K562 (cell line): ENCODE measurements around the gene PPARGC1A. TPM values are rescaled to one million over a fixed set of nuclear protein-coding genes. Genes with fewer than 3 reads are reported as not detected.

Experiments used
- ATAC-seq: fragments of 200-7000 bp; cut with Tn5 transposase; 3 replicates; pipeline ENCODE4 v1.9.1; 2020; ENCODE audit warnings: moderate library complexity
- BruUV-seq: library from RNA; stranded (reverse); fragments of 400-500 nt; replicated peaks from 2 replicates; lab custom pipeline; 2021; lab: Mats Ljungman, UMichigan
- CTCF ChIA-PET: fragments of 300-600 bp; formaldehyde crosslinking; extraction: SDS; loops from one replicate; lab custom pipeline; 2021; ENCODE audit warnings: low intra/inter-chr PET ratio; lab: Yijun Ruan, JAX
- POLR2A ChIA-PET: fragments of 300-600, 350-650 bp; sonication (Branson Sonifier 250); formaldehyde crosslinking; extraction: SDS; loops from one replicate; lab custom pipeline; 2021; ENCODE audit warnings: antibody characterized with exemption, inconsistent platforms; lab: Yijun Ruan, JAX
- DNase-seq, 4 experiments: peaks; one replicate each; pipeline versions ENCODE4 v3.0.0 to v3.0.0-alpha.2; 2011 to 2018; ENCODE audit warnings: low spot score in 3 of 4, mixed read lengths in 3 of 4; ENCODE audit errors: extremely low read depth in 1 of 4
- FAIRE-seq: peaks from 2 replicates; lab custom pipeline; 2011; peaks lifted over from hg19 to GRCh38; lab: Jason Lieb, UNC
- H2AFZ ChIP-seq: 2 replicates; pipeline ENCODE4 v1.6.0; 2011; ENCODE audit warnings: low read depth, low read length, control low read depth, inconsistent platforms
- H3K27ac ChIP-seq: fragments of 200-600 bp; 3 replicates; pipeline ENCODE4 v1.8.0; 2011; ENCODE audit warnings: low read depth, mild to moderate bottlenecking, control low read depth, inconsistent platforms, low read length, moderate library complexity, mixed read lengths; ENCODE audit errors: extremely low read depth
- H3K27me3 ChIP-seq, 2 experiments: fragments of 300-600 bp in 1 of 2; 2 replicates in 1 of 2; 3 replicates in 1 of 2; pipeline versions ENCODE4 v1.6.0 to v1.8.0; 2011; ENCODE audit warnings: inconsistent platforms in 2 of 2, low read length in 2 of 2, mild to moderate bottlenecking in 1 of 2, mixed read lengths in 1 of 2, moderate library complexity in 1 of 2; ENCODE audit not compliant: control insufficient read depth in 2 of 2, insufficient read depth in 2 of 2
- H3K36me3 ChIP-seq: fragments of 300-600 bp; 3 replicates; pipeline ENCODE4 v1.8.0; 2011; ENCODE audit warnings: mild to moderate bottlenecking, low read length, inconsistent platforms; ENCODE audit not compliant: control insufficient read depth, insufficient read depth
- H3K4me1 ChIP-seq, 2 experiments: fragments of 200-600 bp in 1 of 2; replicated peaks in 1 of 2; 2 replicates in 1 of 2; 3 replicates in 1 of 2; pipeline versions ENCODE4 v1.5.1 to v1.8.0; 2011; ENCODE audit warnings: inconsistent platforms in 2 of 2, low read length in 2 of 2, mild to moderate bottlenecking in 1 of 2, mixed read lengths in 1 of 2, moderate library complexity in 1 of 2; ENCODE audit not compliant: control insufficient read depth in 2 of 2, insufficient read depth in 2 of 2
- H3K4me2 ChIP-seq: 2 replicates; pipeline ENCODE4 v1.6.1; 2011; ENCODE audit warnings: low read length, control low read depth, inconsistent platforms, mixed read lengths; ENCODE audit not compliant: insufficient read depth
- H3K4me3 ChIP-seq: fragments of 200-600 bp; sonication (generic), shearing (Covaris generic); 2 replicates; pipeline ENCODE4 v1.5.1; 2016; ENCODE audit warnings: control low read depth, inconsistent platforms
- H3K79me2 ChIP-seq: fragments of 200-600 bp; 3 replicates; pipeline ENCODE4 v1.8.0; 2011; ENCODE audit warnings: low read length, inconsistent platforms; ENCODE audit not compliant: control insufficient read depth, insufficient read depth
- H3K9ac ChIP-seq, 2 experiments: 2 replicates each; pipeline versions ENCODE4 v1.6.0 to v1.6.1; 2011; ENCODE audit warnings: low read depth in 2 of 2, low read length in 2 of 2, control low read depth in 1 of 2, inconsistent platforms in 1 of 2, mild to moderate bottlenecking in 1 of 2, mixed read lengths in 1 of 2; ENCODE audit not compliant: insufficient read depth in 1 of 2
- H3K9me1 ChIP-seq: one replicate; pipeline ENCODE4 v1.6.0; 2011; ENCODE audit warnings: inconsistent platforms, mild to moderate bottlenecking, low read length, moderate library complexity; ENCODE audit not compliant: control insufficient read depth, insufficient read depth
- H3K9me3 ChIP-seq: replicated peaks from 2 replicates; pipeline ENCODE4 v1.5.1; 2011; ENCODE audit warnings: low read depth, low read length, inconsistent platforms; ENCODE audit not compliant: control insufficient read depth, insufficient read depth
- H4K20me1 ChIP-seq: replicated peaks from 2 replicates; pipeline ENCODE4 v1.6.1; 2011; ENCODE audit warnings: low read length, inconsistent platforms, mixed read lengths; ENCODE audit not compliant: control insufficient read depth, insufficient read depth
- DMBX1 ChIP-seq: fragments of 250-450 bp; sonication (Bioruptor Pico); IDR thresholded peaks from 2 replicates; pipeline ENCODE4 v1.8.0; 2022; ENCODE audit warnings: inconsistent platforms, mild to moderate bottlenecking, moderate library complexity, borderline replicate concordance
- GABPB2 ChIP-seq: fragments of 250-450 bp; sonication (Bioruptor Pico); conservative IDR thresholded peaks from 2 replicates; pipeline ENCODE4 v1.5.1; 2021; ENCODE audit warnings: mild to moderate bottlenecking
- NFXL1 ChIP-seq: fragments of 450-650 bp; formaldehyde crosslinking; IDR thresholded peaks from 2 replicates; pipeline ENCODE4 v1.4.0; 2021; ENCODE audit warnings: mild to moderate bottlenecking
- POLR2B ChIP-seq: fragments of 450-650 bp; IDR thresholded peaks from 2 replicates; pipeline ENCODE4 v1.6.1; 2018; ENCODE audit warnings: low read depth; ENCODE audit not compliant: partially characterized antibody
- SMAD4 ChIP-seq: fragments of 250-450 bp; sonication (Bioruptor Pico); conservative IDR thresholded peaks from 2 replicates; pipeline ENCODE4 v1.8.0; 2021; ENCODE audit warnings: inconsistent platforms, mild to moderate bottlenecking, moderate library complexity
- STAG1 ChIP-seq: sonication (generic); formaldehyde crosslinking; IDR thresholded peaks from 2 replicates; pipeline ENCODE4 v1.5.0; 2020; ENCODE audit warnings: missing genetic modification reagents, borderline replicate concordance
- TRIM28 ChIP-seq: fragments of 450-650 bp; IDR thresholded peaks from 2 replicates; pipeline ENCODE4 v1.6.1; 2017
- ZNF165 ChIP-seq: fragments of 250-450 bp; sonication (Bioruptor Pico); IDR thresholded peaks from 2 replicates; pipeline ENCODE4 v1.4.0; 2020; ENCODE audit warnings: borderline replicate concordance
- ZNF232 ChIP-seq: sonication (generic); formaldehyde crosslinking; IDR thresholded peaks from 2 replicates; pipeline ENCODE4 v1.8.0; 2022; ENCODE audit warnings: mild to moderate bottlenecking, missing genetic modification reagents
- ZNF695 ChIP-seq: fragments of 450-650 bp; formaldehyde crosslinking; IDR thresholded peaks from 2 replicates; pipeline ENCODE4 v1.4.0; 2020; ENCODE audit warnings: mild to moderate bottlenecking, moderate library complexity
- WGBS: fragments of 100-300 bp; shearing (Covaris generic); methylation state at CpG from one replicate; pipeline ENCODE4 v1.1.6; 2016; ENCODE audit warnings: low coverage, mixed read lengths; ENCODE audit not compliant: insufficient coverage; ENCODE audit errors: missing lambda C conversion rate; 5-methylcytosine and 5-hydroxymethylcytosine counted together
- in situ Hi-C: fragments of 300-500 bp; cut with MboI; formaldehyde crosslinking; loops from 4 replicates; pipeline ENCODE4 v1.15.0; 2018; ENCODE audit warnings: inconsistent platforms, mixed read lengths
- intact Hi-C: fragments of 100-400 bp; cut with micrococcal nuclease; formaldehyde crosslinking; loops from 2 replicates; pipeline ENCODE4 v1.14.2; 2022
- polyA plus RNA-seq, 8 experiments: library from polyadenylated mRNA; depleted of rRNA in 4 of 8; stranded (reverse) in 5 of 8; unstranded in 3 of 8; fragments of >200 nt; fragmentation: Nextera tagmentation in 2 of 8; fragmentation: Illumina TruSeq in 1 of 8; extraction: Ambion mirVana in 2 of 8; extraction: Trizol in 1 of 8; gene quantifications; 2 replicates each; pipeline versions ENCODE4 v1.2.1 to v1.2.3, GENCODE V29; 2011 to 2014; ENCODE audit warnings: inconsistent platforms in 1 of 8, missing spikeins in 1 of 8
- total RNA-seq, 7 experiments: library from RNA; depleted of rRNA in 6 of 7; stranded (reverse); fragments of >200 nt in 6 of 7; fragmentation: Illumina TruSeq in 2 of 7; extraction: Trizol in 2 of 7; gene quantifications; 2 replicates each; pipeline versions ENCODE4 v1.2.1 to v1.2.3, GENCODE V29; 2011 to 2021; ENCODE audit warnings: low replicate concordance in 1 of 7
- TF ChIP-seq, protein P1 (sequence below): fragments of 450-650 bp; IDR thresholded peaks from 2 replicates; pipeline ENCODE4 v1.6.1; 2016; ENCODE audit warnings: antibody characterized with exemption
- TF ChIP-seq, protein P2 (sequence below): fragments of 450-650 bp; conservative IDR thresholded peaks from 2 replicates; pipeline ENCODE4 v1.6.1; 2016; ENCODE audit warnings: missing genetic modification characterization, low read depth, mild to moderate bottlenecking, missing compliant biosample characterization, moderate library complexity
- TF ChIP-seq, protein P3 (sequence below): fragments of 450-650 bp; formaldehyde crosslinking; IDR thresholded peaks from 2 replicates; pipeline ENCODE4 v1.4.0; 2020; ENCODE audit warnings: mild to moderate bottlenecking
- TF ChIP-seq, protein P4 (sequence below), 3 experiments: fragments of 200-800 bp in 1 of 3; fragments of 250-450 bp in 1 of 3; fragments of 450-650 bp in 1 of 3; sonication (Bioruptor Pico) in 1 of 3; sonication (Bioruptor generic) in 1 of 3; formaldehyde crosslinking in 1 of 3; IDR thresholded peaks; 2 replicates each; pipeline versions ENCODE4 v1.6.1 to v1.8.0; 2016 to 2022; ENCODE audit warnings: mild to moderate bottlenecking in 2 of 3, missing genetic modification characterization in 2 of 3, missing compliant biosample characterization in 1 of 3, moderate library complexity in 1 of 3
- TF ChIP-seq, protein P5 (sequence below): fragments of 450-650 bp; IDR thresholded peaks from 2 replicates; pipeline ENCODE4 v1.6.1; 2018; ENCODE audit warnings: mild to moderate bottlenecking, low read depth; ENCODE audit not compliant: partially characterized antibody

PPARGC1A gene
- total and polyA plus RNA-seq, 9 of the 15 experiments (the other 6 are each of a cell fraction or from before 2014, with no cell fraction given) = 0.02 TPM; not detected in 8

DNA sequence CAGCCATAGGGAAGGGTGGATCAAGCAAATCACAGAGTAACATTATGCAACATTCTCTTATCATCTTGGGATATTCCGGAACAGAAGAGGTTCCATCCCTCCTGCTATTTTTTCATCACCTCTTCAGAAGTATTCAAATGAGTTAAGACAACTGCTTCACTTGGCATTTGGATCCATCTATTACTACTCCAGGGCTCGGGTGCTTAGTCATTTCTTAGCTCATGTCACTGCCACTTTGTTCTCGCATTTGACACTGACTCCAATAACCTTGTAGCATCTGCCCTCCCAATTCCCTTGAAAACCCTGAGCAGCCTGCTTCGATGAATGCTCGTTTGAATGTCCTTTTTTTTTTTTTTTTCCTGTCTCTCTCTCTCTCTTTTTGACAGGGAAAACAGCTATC, 114.9 kb downstream of the PPARGC1A start:
- H3K27ac ChIP-seq = no peak overlapping the region
- no peak overlapping the region for H2AFZ ChIP-seq
- in situ Hi-C loops = no loop called here
- ChIA-PET CTCF (no interaction called here), POLR2A (no interaction called here)
- intact Hi-C loops = no loop called here
- DNase-seq (no peak), ATAC-seq (no peak), FAIRE-seq (no peak)
- no peaks in the 10 kb centered on the region for H3K79me2 ChIP-seq
- BruUV-seq = no TSS peak
- no peak overlapping the region for H3K4me2 ChIP-seq
- no peaks in the 10 kb centered on the region for H3K27me3 ChIP-seq
- no peak overlapping the region for H3K9ac ChIP-seq
- H3K9me1 ChIP-seq = no peaks in the 10 kb centered on the region
- 2% methylated on average over 5 of the region's 5 CpGs for WGBS
- H4K20me1 ChIP-seq = no peaks in the 10 kb centered on the region
- H3K36me3 ChIP-seq = no peaks in the 10 kb centered on the region
- no peaks in the 10 kb centered on the region for H3K4me1 ChIP-seq
- no peak overlapping the region for H3K4me3 ChIP-seq
- H3K9me3 ChIP-seq = no peaks in the 10 kb centered on the region
- TF ChIP-seq, protein P1, sequence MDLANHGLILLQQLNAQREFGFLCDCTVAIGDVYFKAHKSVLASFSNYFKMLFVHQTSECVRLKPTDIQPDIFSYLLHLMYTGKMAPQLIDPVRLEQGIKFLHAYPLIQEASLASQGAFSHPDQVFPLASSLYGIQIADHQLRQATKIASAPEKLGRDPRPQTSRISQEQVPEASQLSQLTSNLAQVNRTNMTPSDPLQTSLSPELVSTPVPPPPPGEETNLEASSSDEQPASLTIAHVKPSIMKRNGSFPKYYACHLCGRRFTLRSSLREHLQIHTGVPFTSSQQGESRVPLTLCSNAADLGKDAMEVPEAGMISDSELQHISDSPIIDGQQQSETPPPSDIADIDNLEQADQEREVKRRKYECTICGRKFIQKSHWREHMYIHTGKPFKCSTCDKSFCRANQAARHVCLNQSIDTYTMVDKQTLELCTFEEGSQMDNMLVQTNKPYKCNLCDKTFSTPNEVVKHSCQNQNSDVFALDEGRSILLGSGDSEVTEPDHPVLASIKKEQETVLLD = no peak
- TF ChIP-seq STAG1 (CRISPR knock-in tag) (no peak), SMAD4 (CRISPR knock-in tag) (no peak), POLR2B (no peak), DMBX1 (CRISPR knock-in tag) (no peak), ZNF695 (CRISPR knock-in tag) (no peak), TRIM28 (no peak), ZNF165 (CRISPR knock-in tag) (no peak), ZNF232 (CRISPR knock-in tag) (no peak), GABPB2 (no peak), NFXL1 (no peak)
- TF ChIP-seq, protein P2, sequence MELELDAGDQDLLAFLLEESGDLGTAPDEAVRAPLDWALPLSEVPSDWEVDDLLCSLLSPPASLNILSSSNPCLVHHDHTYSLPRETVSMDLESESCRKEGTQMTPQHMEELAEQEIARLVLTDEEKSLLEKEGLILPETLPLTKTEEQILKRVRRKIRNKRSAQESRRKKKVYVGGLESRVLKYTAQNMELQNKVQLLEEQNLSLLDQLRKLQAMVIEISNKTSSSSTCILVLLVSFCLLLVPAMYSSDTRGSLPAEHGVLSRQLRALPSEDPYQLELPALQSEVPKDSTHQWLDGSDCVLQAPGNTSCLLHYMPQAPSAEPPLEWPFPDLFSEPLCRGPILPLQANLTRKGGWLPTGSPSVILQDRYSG = no peak
- TF ChIP-seq, protein P3, sequence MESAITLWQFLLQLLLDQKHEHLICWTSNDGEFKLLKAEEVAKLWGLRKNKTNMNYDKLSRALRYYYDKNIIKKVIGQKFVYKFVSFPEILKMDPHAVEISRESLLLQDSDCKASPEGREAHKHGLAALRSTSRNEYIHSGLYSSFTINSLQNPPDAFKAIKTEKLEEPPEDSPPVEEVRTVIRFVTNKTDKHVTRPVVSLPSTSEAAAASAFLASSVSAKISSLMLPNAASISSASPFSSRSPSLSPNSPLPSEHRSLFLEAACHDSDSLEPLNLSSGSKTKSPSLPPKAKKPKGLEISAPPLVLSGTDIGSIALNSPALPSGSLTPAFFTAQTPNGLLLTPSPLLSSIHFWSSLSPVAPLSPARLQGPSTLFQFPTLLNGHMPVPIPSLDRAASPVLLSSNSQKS (CRISPR knock-in tag) = no peak
- TF ChIP-seq, protein P4, sequence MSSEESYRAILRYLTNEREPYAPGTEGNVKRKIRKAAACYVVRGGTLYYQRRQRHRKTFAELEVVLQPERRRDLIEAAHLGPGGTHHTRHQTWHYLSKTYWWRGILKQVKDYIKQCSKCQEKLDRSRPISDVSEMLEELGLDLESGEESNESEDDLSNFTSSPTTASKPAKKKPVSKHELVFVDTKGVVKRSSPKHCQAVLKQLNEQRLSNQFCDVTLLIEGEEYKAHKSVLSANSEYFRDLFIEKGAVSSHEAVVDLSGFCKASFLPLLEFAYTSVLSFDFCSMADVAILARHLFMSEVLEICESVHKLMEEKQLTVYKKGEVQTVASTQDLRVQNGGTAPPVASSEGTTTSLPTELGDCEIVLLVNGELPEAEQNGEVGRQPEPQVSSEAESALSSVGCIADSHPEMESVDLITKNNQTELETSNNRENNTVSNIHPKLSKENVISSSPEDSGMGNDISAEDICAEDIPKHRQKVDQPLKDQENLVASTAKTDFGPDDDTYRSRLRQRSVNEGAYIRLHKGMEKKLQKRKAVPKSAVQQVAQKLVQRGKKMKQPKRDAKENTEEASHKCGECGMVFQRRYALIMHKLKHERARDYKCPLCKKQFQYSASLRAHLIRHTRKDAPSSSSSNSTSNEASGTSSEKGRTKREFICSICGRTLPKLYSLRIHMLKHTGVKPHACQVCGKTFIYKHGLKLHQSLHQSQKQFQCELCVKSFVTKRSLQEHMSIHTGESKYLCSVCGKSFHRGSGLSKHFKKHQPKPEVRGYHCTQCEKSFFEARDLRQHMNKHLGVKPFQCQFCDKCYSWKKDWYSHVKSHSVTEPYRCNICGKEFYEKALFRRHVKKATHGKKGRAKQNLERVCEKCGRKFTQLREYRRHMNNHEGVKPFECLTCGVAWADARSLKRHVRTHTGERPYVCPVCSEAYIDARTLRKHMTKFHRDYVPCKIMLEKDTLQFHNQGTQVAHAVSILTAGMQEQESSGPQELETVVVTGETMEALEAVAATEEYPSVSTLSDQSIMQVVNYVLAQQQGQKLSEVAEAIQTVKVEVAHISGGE (CRISPR knock-in tag; IDR thresholded peaks at IDR 0.05) = no peak
- TF ChIP-seq, protein P5, sequence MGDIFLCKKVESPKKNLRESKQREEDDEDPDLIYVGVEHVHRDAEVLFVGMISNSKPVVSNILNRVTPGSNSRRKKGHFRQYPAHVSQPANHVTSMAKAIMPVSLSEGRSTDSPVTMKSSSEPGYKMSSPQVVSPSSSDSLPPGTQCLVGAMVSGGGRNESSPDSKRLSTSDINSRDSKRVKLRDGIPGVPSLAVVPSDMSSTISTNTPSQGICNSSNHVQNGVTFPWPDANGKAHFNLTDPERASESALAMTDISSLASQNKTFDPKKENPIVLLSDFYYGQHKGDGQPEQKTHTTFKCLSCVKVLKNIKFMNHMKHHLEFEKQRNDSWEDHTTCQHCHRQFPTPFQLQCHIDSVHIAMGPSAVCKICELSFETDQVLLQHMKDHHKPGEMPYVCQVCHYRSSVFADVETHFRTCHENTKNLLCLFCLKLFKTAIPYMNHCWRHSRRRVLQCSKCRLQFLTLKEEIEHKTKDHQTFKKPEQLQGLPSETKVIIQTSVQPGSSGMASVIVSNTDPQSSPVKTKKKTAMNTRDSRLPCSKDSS = no peak
